ENCODE data around the gene GEMIN7.

Gene GEMIN7

GRCh38 chr19:45125360-45125759, 46.3 kb downstream of the GEMIN7 start:
- no peak overlapping the region for H2BK120ac ChIP-seq (ENCODE audit: insufficient read depth, low read length, poor library complexity)
- H2BK12ac ChIP-seq (ENCODE audit: low read length), result no peak overlapping the region
- H3K4me2 ChIP-seq (ENCODE audit: low read length), result no peak overlapping the region
- no peak overlapping the region for H4K12ac ChIP-seq (ENCODE audit: low read depth, low read length)
- H3K79me1 ChIP-seq (ENCODE audit: low read length), result no peaks in the 10 kb centered on the region
- no peaks in the 10 kb centered on the region for H3K36me3 ChIP-seq (ENCODE audit: control insufficient read depth in 1 of 2, insufficient read depth in 2 of 2, low read length in 2 of 2)
- DNase-seq, result no peak
- no peak overlapping the region for H3K27ac ChIP-seq (ENCODE audit: low read depth, low read length)
- H3K14ac ChIP-seq (ENCODE audit: low read length), result no peak overlapping the region
- H3K18ac ChIP-seq (ENCODE audit: low read length), result no peak overlapping the region
- H3K9me3 ChIP-seq (ENCODE audit: insufficient read depth, low read depth, low read length), result no peaks in the 10 kb centered on the region
- no peak overlapping the region for H3K9ac ChIP-seq (ENCODE audit: low read length)
- WGBS (ENCODE audit: extremely low coverage, insufficient coverage, insufficient read length), result no CpG with 5 or more reads among the region's 9 CpGs
- H3K4me1 ChIP-seq (ENCODE audit: control insufficient read depth in 1 of 2, insufficient read depth in 2 of 2, low read length in 2 of 2), result peaks cover 27 to 31% of the 10 kb centered on the region in 2 experiments
- no peaks in the 10 kb centered on the region for H3K27me3 ChIP-seq (ENCODE audit: insufficient read depth, low read length)
- no peak overlapping the region for H2AFZ ChIP-seq (ENCODE audit: insufficient read depth, low read length, poor library complexity)
- peaks cover 8% of the 10 kb centered on the region for H3K79me2 ChIP-seq (ENCODE audit: control insufficient read depth, insufficient read depth, low read length, poor library complexity)
- no peak overlapping the region for H3K4me3 ChIP-seq (ENCODE audit: low read depth, low read length)
- peak overlapping the region; percentile 17 for H3K4ac ChIP-seq (ENCODE audit: low read depth, low read length)
- no peak overlapping the region for H2BK5ac ChIP-seq (ENCODE audit: low read depth, low read length, poor library complexity)
- no peak overlapping the region for H3K23ac ChIP-seq (ENCODE audit: low read length)
- H2AK5ac ChIP-seq (ENCODE audit: low read length), result no peak overlapping the region
- H4K91ac ChIP-seq (ENCODE audit: low read depth, low read length), result no peak overlapping the region
- H4K8ac ChIP-seq (ENCODE audit: low read depth, low read length), result no peak overlapping the region

DNA sequence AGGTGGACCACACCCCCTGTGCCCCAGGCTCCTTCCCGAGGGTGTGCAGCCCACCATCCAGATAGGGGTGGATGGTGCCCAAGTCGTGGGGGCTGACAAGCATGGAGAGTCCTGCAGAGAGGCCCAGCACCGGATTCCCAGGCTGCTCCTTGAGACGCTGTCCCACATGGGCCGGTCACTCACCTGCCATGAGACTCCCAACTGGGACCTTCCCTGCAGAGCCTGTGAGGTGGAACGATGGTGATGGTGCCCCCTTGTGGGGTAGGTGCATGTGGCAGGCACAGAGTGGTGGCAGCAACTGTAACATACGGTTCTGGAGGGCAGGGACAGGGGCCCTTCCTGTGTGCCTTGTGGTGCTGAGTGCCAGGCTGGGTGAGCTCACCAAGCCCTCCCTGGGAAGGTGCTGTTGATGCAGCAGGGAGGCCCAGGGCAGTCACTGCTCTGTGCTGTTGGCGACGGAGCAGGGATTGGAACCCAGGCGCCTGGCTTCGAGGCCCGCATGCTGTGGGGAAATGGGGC, 47.0 kb downstream of the GEMIN7 start:
- Histone ChIP-seq H3K9ac (ENCODE audit: low read length) (peak overlapping the region; percentile 1), H4K8ac (ENCODE audit: low read depth, low read length) (no peak overlapping the region), H3K14ac (ENCODE audit: low read length) (no peak overlapping the region), H3K4me1 (ENCODE audit: control insufficient read depth in 1 of 2, insufficient read depth in 2 of 2, low read length in 2 of 2) (peaks cover 26 to 30% of the 10 kb centered on the region in 2 experiments), H3K4me3 (ENCODE audit: low read depth, low read length) (no peak overlapping the region), H3K27ac (ENCODE audit: low read depth, low read length) (no peak overlapping the region), H2BK5ac (ENCODE audit: low read depth, low read length, poor library complexity) (no peak overlapping the region), H3K18ac (ENCODE audit: low read length) (no peak overlapping the region), H4K91ac (ENCODE audit: low read depth, low read length) (no peak overlapping the region), H3K4ac (ENCODE audit: low read depth, low read length) (peak overlapping the region; percentile 9), H2AK5ac (ENCODE audit: low read length) (no peak overlapping the region), H3K9me3 (ENCODE audit: insufficient read depth, low read depth, low read length) (no peaks in the 10 kb centered on the region), H2BK12ac (ENCODE audit: low read length) (no peak overlapping the region), H3K27me3 (ENCODE audit: insufficient read depth, low read length) (no peaks in the 10 kb centered on the region), H2BK120ac (ENCODE audit: insufficient read depth, low read length, poor library complexity) (no peak overlapping the region), H4K12ac (ENCODE audit: low read depth, low read length) (no peak overlapping the region), H3K79me1 (ENCODE audit: low read length) (no peaks in the 10 kb centered on the region), H2AFZ (ENCODE audit: insufficient read depth, low read length, poor library complexity) (no peak overlapping the region), H3K23ac (ENCODE audit: low read length) (no peak overlapping the region), H3K4me2 (ENCODE audit: low read length) (no peak overlapping the region), H3K79me2 (ENCODE audit: control insufficient read depth, insufficient read depth, low read length, poor library complexity) (peaks cover 8% of the 10 kb centered on the region), H3K36me3 (ENCODE audit: control insufficient read depth in 1 of 2, insufficient read depth in 2 of 2, low read length in 2 of 2) (no peaks in the 10 kb centered on the region)
- peak; percentile 57 to 82 for DNase-seq
- no CpG with 5 or more reads among the region's 12 CpGs for WGBS (ENCODE audit: extremely low coverage, insufficient coverage, insufficient read length)

- H4K91ac ChIP-seq (ENCODE audit: low read depth, low read length), result no peak overlapping the region
- no peak overlapping the region for H4K12ac ChIP-seq (ENCODE audit: low read depth, low read length)
- H3K23ac ChIP-seq (ENCODE audit: low read length), result no peak overlapping the region
- H2BK5ac ChIP-seq (ENCODE audit: low read depth, low read length, poor library complexity), result no peak overlapping the region
- WGBS (ENCODE audit: extremely low coverage, insufficient coverage, insufficient read length), result no CpG with 5 or more reads among the region's 7 CpGs
- H3K36me3 ChIP-seq (ENCODE audit: control insufficient read depth in 1 of 2, insufficient read depth in 2 of 2, low read length in 2 of 2), result no peaks in the 10 kb centered on the region
- H4K8ac ChIP-seq (ENCODE audit: low read depth, low read length), result no peak overlapping the region
- H3K4me3 ChIP-seq (ENCODE audit: low read depth, low read length), result no peak overlapping the region
- no peaks in the 10 kb centered on the region for H3K9me3 ChIP-seq (ENCODE audit: insufficient read depth, low read depth, low read length)
- H3K79me1 ChIP-seq (ENCODE audit: low read length), result no peaks in the 10 kb centered on the region
- peaks cover 21 to 24% of the 10 kb centered on the region in 2 experiments for H3K4me1 ChIP-seq (ENCODE audit: control insufficient read depth in 1 of 2, insufficient read depth in 2 of 2, low read length in 2 of 2)
- H3K27ac ChIP-seq (ENCODE audit: low read depth, low read length), result no peak overlapping the region
- H3K9ac ChIP-seq (ENCODE audit: low read length), result no peak overlapping the region
- no peak overlapping the region for H3K18ac ChIP-seq (ENCODE audit: low read length)
- no peaks in the 10 kb centered on the region for H3K27me3 ChIP-seq (ENCODE audit: insufficient read depth, low read length)
- peaks cover 5% of the 10 kb centered on the region for H3K79me2 ChIP-seq (ENCODE audit: control insufficient read depth, insufficient read depth, low read length, poor library complexity)
- no peak overlapping the region for H2BK12ac ChIP-seq (ENCODE audit: low read length)
- no peak overlapping the region for H2AFZ ChIP-seq (ENCODE audit: insufficient read depth, low read length, poor library complexity)
- H2AK5ac ChIP-seq (ENCODE audit: low read length), result no peak overlapping the region
- no peak overlapping the region for H2BK120ac ChIP-seq (ENCODE audit: insufficient read depth, low read length, poor library complexity)
- no peak overlapping the region for H3K4ac ChIP-seq (ENCODE audit: low read depth, low read length)
- DNase-seq, result no peak
- no peak overlapping the region for H3K4me2 ChIP-seq (ENCODE audit: low read length)
- H3K14ac ChIP-seq (ENCODE audit: low read length), result no peak overlapping the region
These were observed 47.6 kb downstream of the GEMIN7 start for GRCh38 chr19:45126654-45127053.

GRCh38 chr19:45128146-45128545, 49.1 kb downstream of the GEMIN7 start:
- DNase-seq, result no peak
- Histone ChIP-seq H3K23ac (ENCODE audit: low read length) (no peak overlapping the region), H2BK12ac (ENCODE audit: low read length) (no peak overlapping the region), H3K4me1 (ENCODE audit: control insufficient read depth in 1 of 2, insufficient read depth in 2 of 2, low read length in 2 of 2) (peaks cover 8 to 9% of the 10 kb centered on the region in 2 experiments), H3K9ac (ENCODE audit: low read length) (no peak overlapping the region), H3K4ac (ENCODE audit: low read depth, low read length) (no peak overlapping the region), H3K18ac (ENCODE audit: low read length) (no peak overlapping the region), H3K27ac (ENCODE audit: low read depth, low read length) (no peak overlapping the region), H3K4me3 (ENCODE audit: low read depth, low read length) (no peak overlapping the region), H3K79me1 (ENCODE audit: low read length) (no peaks in the 10 kb centered on the region), H3K79me2 (ENCODE audit: control insufficient read depth, insufficient read depth, low read length, poor library complexity) (no peaks in the 10 kb centered on the region), H4K91ac (ENCODE audit: low read depth, low read length) (no peak overlapping the region), H3K36me3 (ENCODE audit: control insufficient read depth in 1 of 2, insufficient read depth in 2 of 2, low read length in 2 of 2) (no peaks in the 10 kb centered on the region), H2BK120ac (ENCODE audit: insufficient read depth, low read length, poor library complexity) (no peak overlapping the region), H3K27me3 (ENCODE audit: insufficient read depth, low read length) (no peaks in the 10 kb centered on the region), H2BK5ac (ENCODE audit: low read depth, low read length, poor library complexity) (no peak overlapping the region), H2AFZ (ENCODE audit: insufficient read depth, low read length, poor library complexity) (no peak overlapping the region), H4K8ac (ENCODE audit: low read depth, low read length) (no peak overlapping the region), H3K4me2 (ENCODE audit: low read length) (no peak overlapping the region), H2AK5ac (ENCODE audit: low read length) (no peak overlapping the region), H4K12ac (ENCODE audit: low read depth, low read length) (no peak overlapping the region), H3K14ac (ENCODE audit: low read length) (no peak overlapping the region), H3K9me3 (ENCODE audit: insufficient read depth, low read depth, low read length) (no peaks in the 10 kb centered on the region)
- WGBS (ENCODE audit: extremely low coverage, insufficient coverage, insufficient read length), result no CpG with 5 or more reads among the region's 5 CpGs
